Small intestine (tissue), 7 donors: ENCODE results near the gene TLE4. TPM values are rescaled to one million over a fixed set of nuclear protein-coding genes. Genes with fewer than 3 reads are reported as not detected.
A peak's percentile ranks its signal among the peaks of the same experiment; 100 is the strongest.

Experiments
- DNase-seq, 2 donors: peaks; one replicate each; pipeline versions ENCODE4 v3.0.0 to v3.0.0-alpha.2; 2013
- FAIRE-seq: peaks from 2 replicates; lab custom pipeline; 2012; peaks lifted over from hg19 to GRCh38; lab: Jason Lieb, UNC
- H3K27ac ChIP-seq, 3 donors: one replicate each; pipeline ENCODE4 v1.5.1; 2013; ENCODE audit warnings: low read length in 2 of 3, mild to moderate bottlenecking in 2 of 3, control low read depth in 1 of 3, inconsistent platforms in 1 of 3, low read depth in 1 of 3, moderate library complexity in 1 of 3
- H3K27me3 ChIP-seq, 3 donors: one replicate each; pipeline ENCODE4 v1.6.1; 2013; ENCODE audit warnings: low read length in 3 of 3, inconsistent platforms in 1 of 3; ENCODE audit not compliant: control insufficient read depth in 3 of 3, insufficient read depth in 3 of 3
- H3K36me3 ChIP-seq, 3 donors: one replicate each; pipeline ENCODE4 v1.6.1; 2013; ENCODE audit warnings: low read length in 3 of 3, inconsistent platforms in 1 of 3, low read depth in 1 of 3, mild to moderate bottlenecking in 1 of 3, moderate library complexity in 1 of 3; ENCODE audit not compliant: control insufficient read depth in 3 of 3, insufficient read depth in 2 of 3
- H3K4me1 ChIP-seq, 3 donors: one replicate each; pipeline ENCODE4 v1.6.1; 2013; ENCODE audit warnings: low read length in 2 of 3, inconsistent platforms in 1 of 3, low read depth in 1 of 3, mild to moderate bottlenecking in 1 of 3, moderate library complexity in 1 of 3; ENCODE audit not compliant: control insufficient read depth in 3 of 3, insufficient read depth in 2 of 3
- H3K4me3 ChIP-seq, 3 donors: one replicate each; pipeline ENCODE4 v1.5.1; 2013; ENCODE audit warnings: low read length in 3 of 3, control low read depth in 1 of 3, inconsistent platforms in 1 of 3, low read depth in 1 of 3, mild to moderate bottlenecking in 1 of 3, moderate library complexity in 1 of 3
- H3K9me3 ChIP-seq, 2 donors: one replicate each; pipeline ENCODE4 v1.6.1; 2013; ENCODE audit warnings: low read depth in 1 of 2, low read length in 1 of 2; ENCODE audit not compliant: control insufficient read depth in 2 of 2, insufficient read depth in 1 of 2
- WGBS, 3 donors: extraction: QIAGEN DNeasy Blood & Tissue Kit; methylation state at CpG; one replicate each; pipeline ENCODE4 v1.1.7; 2013; 5-methylcytosine and 5-hydroxymethylcytosine counted together
- polyA plus RNA-seq, 4 donors: library from polyadenylated mRNA; stranded (reverse) in 3 of 4; unstranded in 1 of 4; fragments of 200-250 nt in 3 of 4; fragments of 120-200 nt in 1 of 4; gene quantifications; one replicate each; pipeline versions ENCODE4 v1.2.1 to v1.2.3, GENCODE V29; 2013
- donor health status: healthy with polysubstance abuse.
- donor health status: control.
- donor health status: control.
- donor health status: Bipolar disorder and iron deficiency.
- donor health status: healthy.

Gene TLE4
- polyA plus RNA-seq, 4 donors = 4.0 to 37.2 (median 8.2) TPM

DNA sequence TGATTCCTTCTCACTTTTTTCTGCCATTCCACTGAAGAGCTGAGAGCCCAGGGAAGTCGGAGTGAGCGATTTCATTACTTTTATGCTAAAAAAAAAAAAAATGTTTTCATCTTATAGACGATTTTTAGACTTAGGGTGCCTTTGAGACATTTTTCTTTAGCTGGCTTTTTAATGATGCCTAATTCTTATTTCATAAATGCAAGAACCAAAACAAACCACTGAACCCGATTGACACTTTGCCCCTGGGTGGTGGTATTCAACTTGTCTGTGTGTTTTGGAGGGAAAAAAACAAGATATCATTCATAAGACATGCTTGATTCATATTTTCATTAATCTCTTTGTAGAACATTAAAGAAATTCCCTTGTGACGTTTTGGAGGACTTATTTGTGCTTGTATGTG is 2.4 kb downstream of the TLE4 start:
- H3K4me3 ChIP-seq = peak overlapping the region in 2 of 3 donors; percentile 66 to 99
- 21 to 51% (median 42%) methylated on average over 5 of the region's 5 CpGs for WGBS, 3 donors

DNA sequence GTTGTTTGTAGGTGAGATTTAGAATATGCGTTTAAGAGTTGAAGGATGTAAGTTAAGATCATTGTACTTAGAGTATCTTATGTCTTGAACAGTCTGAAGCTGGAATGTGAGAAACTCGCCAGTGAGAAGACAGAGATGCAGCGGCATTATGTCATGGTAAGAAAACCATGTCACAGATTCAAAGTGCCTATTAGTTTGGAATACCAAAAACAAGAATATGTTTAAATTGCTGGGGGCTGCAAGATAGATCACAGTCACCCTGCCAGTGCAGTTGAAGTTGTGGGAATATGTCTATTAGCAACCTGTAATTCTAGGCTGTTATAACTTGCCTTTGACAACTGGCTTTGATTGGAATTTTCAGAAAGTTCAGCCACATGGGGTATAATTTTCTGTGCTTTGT is 3.0 kb downstream of the TLE4 start:
- WGBS, 3 donors = 84 to 92% (median 90%) methylated on average over 3 of the region's 3 CpGs
- Histone ChIP-seq H3K36me3 (no peaks in the 10 kb centered on the region), H3K9me3 (no peaks in the 10 kb centered on the region), H3K27me3 (peaks cover 0 to 6% (median 0%) of the 10 kb centered on the region in 3 donors), H3K27ac (no peak overlapping the region), H3K4me3 (no peak overlapping the region), H3K4me1 (peaks cover 0 to 8% (median 7%) of the 10 kb centered on the region in 3 donors)
- DNase-seq (no peak), FAIRE-seq (no peak)

More for the DNA sequence above, 2.4 kb downstream of the TLE4 start:
- H3K4me1 ChIP-seq = peaks cover 0 to 8% (median 7%) of the 10 kb centered on the region in 3 donors
- no peaks in the 10 kb centered on the region for H3K9me3 ChIP-seq
- FAIRE-seq (no peak), DNase-seq (no peak)
- H3K36me3 ChIP-seq = no peaks in the 10 kb centered on the region
- H3K27me3 ChIP-seq = peaks cover 0 to 8% (median 0%) of the 10 kb centered on the region in 3 donors
- peak overlapping the region in 1 of 3 donors; percentile 98 for H3K27ac ChIP-seq

DNA sequence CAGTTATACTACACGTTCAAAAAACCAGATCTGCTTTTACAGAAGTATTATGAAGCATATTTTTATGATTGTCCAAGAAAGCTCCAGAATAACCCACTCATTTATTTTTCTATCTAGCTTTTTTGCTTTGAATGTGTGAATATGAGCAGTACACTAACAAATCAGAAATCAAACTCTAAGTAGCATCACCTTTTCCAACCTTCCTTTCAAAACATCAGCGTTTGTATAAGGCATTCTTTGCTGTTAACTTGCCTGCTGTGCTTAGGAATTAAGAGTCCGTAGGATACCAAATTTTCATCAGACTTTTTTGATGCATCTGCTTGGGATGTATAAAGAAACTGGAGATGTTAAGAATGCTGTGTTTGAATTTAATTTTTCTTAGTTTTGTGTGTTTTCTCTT is 3.8 kb downstream of the TLE4 start:
- peaks cover 0 to 7% (median 2%) of the 10 kb centered on the region in 3 donors for H3K4me1 ChIP-seq
- peaks cover 0 to under 1% (median 0%) of the 10 kb centered on the region in 3 donors for H3K27me3 ChIP-seq
- H3K4me3 ChIP-seq = no peak overlapping the region
- WGBS, 3 donors = 71 to 76% (median 74%) methylated on average over 3 of the region's 3 CpGs
- DNase-seq = no peak
- no peak for FAIRE-seq
- H3K9me3 ChIP-seq = no peaks in the 10 kb centered on the region
- peaks cover 0 to 3% (median 1%) of the 10 kb centered on the region in 3 donors for H3K36me3 ChIP-seq
- no peak overlapping the region for H3K27ac ChIP-seq

DNA sequence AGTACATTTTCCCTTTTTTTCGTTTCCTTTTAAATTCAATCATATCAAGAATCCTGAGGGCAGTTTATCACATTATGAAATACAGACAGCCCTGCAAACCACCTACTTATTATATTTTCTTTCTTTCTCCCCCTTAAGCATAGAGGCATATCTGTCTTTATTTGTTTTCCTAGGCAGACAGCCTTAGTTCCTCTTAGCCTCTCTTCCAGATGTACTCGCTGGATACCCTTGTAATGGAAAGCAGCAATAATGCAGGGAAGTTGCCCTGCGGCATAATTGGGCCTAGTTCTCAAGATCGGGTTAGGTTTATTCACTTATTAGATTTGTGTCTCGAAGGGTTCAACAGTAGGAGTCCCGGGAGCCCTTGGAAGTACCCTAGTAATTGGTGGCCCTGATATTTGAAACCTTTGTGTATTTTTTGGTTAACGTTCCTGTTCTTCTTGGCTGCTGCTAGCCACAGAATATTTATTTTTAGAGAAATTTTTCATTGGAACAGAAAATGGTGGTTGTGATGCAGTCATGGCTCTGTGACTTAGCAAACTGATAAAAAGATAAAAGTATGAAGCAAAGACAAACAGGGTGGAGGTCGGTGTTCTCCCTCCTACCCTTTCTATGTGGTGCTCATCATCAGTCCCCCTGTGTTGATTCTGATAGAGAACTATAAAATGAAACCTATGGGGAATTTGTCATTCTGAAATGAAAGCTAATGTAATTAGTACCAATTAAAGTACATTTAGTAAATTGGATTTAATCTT is 6.4 kb downstream of the TLE4 start:
- no peaks in the 10 kb centered on the region for H3K9me3 ChIP-seq
- peaks cover 0 to 12% (median 9%) of the 10 kb centered on the region in 3 donors for H3K4me1 ChIP-seq
- H3K36me3 ChIP-seq = peaks cover 0 to 3% (median 1%) of the 10 kb centered on the region in 3 donors
- no peak overlapping the region for H3K4me3 ChIP-seq
- FAIRE-seq (no peak), DNase-seq (no peak)
- 76 to 88% (median 87%) methylated on average over 8 of the region's 8 CpGs for WGBS, 3 donors
- H3K27ac ChIP-seq = no peak overlapping the region
- H3K27me3 ChIP-seq = no peaks in the 10 kb centered on the region

DNA sequence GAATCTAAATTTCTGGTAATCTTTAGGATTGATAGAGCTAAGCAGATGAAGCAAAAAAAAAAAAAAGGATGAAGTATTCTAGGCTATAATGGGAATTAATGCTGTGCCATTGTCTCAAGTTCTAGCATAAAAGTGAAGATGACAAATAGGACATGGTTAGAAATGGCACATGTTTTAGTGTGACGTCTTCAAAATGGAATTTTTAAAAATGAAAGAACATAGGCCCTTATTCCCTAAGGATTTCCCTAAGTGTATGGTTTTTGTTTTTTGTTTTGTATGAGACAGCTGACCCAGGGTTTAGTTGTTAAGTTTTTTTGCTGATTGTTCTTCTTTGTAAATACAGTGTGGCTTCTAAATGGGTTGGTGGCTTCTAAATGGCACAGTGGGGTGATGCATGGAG is 7.1 kb downstream of the TLE4 start:
- H3K4me1 ChIP-seq = peaks cover 0 to 17% (median 8%) of the 10 kb centered on the region in 3 donors

DNA sequence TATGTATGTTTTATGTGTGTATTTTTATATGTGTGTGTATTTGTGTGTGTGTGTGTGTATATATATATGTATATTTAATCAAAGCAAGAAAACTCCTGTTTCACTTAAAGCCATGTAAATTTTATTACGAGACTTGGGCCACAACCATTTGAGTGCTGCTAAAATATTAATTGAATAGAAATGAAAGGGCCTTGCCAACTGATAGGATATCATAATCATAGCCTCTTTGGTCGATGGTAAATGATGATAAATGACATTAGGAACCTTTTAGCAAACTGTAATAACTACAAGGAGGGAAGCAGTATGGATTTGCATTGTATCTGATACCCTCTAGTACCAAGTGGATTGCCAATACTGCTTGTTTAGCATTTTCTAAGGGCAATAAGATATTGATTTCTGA is 7.9 kb downstream of the TLE4 start:
- H3K36me3 ChIP-seq = peaks cover 0 to 5% (median 1%) of the 10 kb centered on the region in 3 donors
- H3K4me1 ChIP-seq = peaks cover 0 to 23% (median 5%) of the 10 kb centered on the region in 3 donors
- DNase-seq = no peak
- H3K27me3 ChIP-seq = no peaks in the 10 kb centered on the region
- no peak for FAIRE-seq
- H3K4me3 ChIP-seq = no peak overlapping the region
- H3K27ac ChIP-seq = no peak overlapping the region
- no peaks in the 10 kb centered on the region for H3K9me3 ChIP-seq
- 43 to 73% (median 53%) methylated on average over 2 of the region's 2 CpGs for WGBS, 3 donors

More for the DNA sequence above, 7.1 kb downstream of the TLE4 start:
- Histone ChIP-seq H3K27me3 (no peaks in the 10 kb centered on the region), H3K36me3 (peaks cover 0 to 5% (median 1%) of the 10 kb centered on the region in 3 donors), H3K4me3 (no peak overlapping the region), H3K9me3 (no peaks in the 10 kb centered on the region), H3K27ac (no peak overlapping the region)
- DNase-seq (no peak), FAIRE-seq (no peak)
- 80 to 86% (median 83%) methylated on average over 1 of the region's 1 CpG for WGBS, 3 donors

DNA sequence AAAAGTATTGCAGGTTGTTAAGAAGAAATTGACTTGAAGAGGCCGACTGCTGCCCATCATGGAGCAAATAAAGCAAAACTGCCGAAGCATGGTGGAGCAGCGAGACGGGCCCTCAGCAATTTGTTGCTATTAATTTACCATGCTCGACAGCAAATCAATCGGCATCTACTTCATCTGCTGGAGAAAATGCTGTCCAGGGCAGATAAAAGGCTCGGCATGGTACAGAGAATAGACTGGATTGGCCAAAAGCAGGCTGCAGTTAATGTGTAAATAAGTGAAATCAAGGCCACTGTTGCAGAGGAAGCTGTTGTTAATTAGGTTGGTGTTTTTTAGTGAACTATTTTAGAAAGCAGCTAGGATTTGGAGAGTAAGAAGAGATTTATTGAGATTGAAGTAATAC is 8.3 kb downstream of the TLE4 start:
- 89 to 97% (median 97%) methylated on average over 7 of the region's 7 CpGs for WGBS, 3 donors
- Histone ChIP-seq H3K9me3 (no peaks in the 10 kb centered on the region), H3K36me3 (peaks cover 0 to 5% (median 1%) of the 10 kb centered on the region in 3 donors), H3K4me1 (peaks cover 0 to 23% (median 5%) of the 10 kb centered on the region in 3 donors), H3K27me3 (no peaks in the 10 kb centered on the region), H3K4me3 (no peak overlapping the region), H3K27ac (no peak overlapping the region)
- DNase-seq (no peak), FAIRE-seq (no peak)

DNA sequence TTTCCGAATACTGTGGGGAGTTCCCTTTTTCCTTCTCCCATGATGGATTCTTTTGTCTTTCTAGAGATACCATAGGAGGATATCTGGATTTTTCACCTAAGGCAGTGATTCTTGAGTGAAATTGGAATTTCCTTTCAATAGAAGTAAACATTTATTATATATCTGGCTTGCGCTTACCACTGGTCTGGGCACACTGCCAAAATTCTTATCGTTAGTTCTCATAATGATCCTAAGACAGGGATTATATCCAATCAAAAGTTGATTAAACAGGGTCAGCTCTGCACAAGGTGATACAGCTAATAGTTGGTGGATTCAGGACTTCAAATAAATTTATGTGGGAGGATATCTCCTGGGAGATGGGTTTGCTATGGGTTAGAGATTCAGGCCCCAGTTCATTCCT is 9.6 kb downstream of the TLE4 start:
- DNase-seq (peak; percentile 48 to 79), FAIRE-seq (no peak)
- Histone ChIP-seq H3K36me3 (peaks cover 0 to 5% (median 1%) of the 10 kb centered on the region in 3 donors), H3K4me1 (peaks cover 0 to 23% (median 5%) of the 10 kb centered on the region in 3 donors), H3K4me3 (no peak overlapping the region), H3K27me3 (no peaks in the 10 kb centered on the region), H3K9me3 (no peaks in the 10 kb centered on the region), H3K27ac (no peak overlapping the region)
- 22 to 41% (median 35%) methylated on average over 3 of the region's 3 CpGs for WGBS, 3 donors
